GM19351 (cell line): ENCODE measurements around the gene KCNH1.

Source experiments
- ATAC-seq: cut with Tn5 transposase; IDR thresholded peaks from one replicate; pipeline ENCODE4 v1.9.1; 2021; ENCODE audit warnings: mild to moderate bottlenecking, moderate library complexity; ENCODE audit not compliant: unreplicated experiment

The KCNH1 gene

GRCh38 chr1:210920716-210921694 is 212.9 kb downstream of the KCNH1 start:
- ATAC-seq, result no peak

GRCh38 chr1:210920258-210920657 is 213.7 kb downstream of the KCNH1 start:
- no peak for ATAC-seq

GRCh38 chr1:210918893-210919292 is 215.1 kb downstream of the KCNH1 start:
- no peak for ATAC-seq

GRCh38 chr1:210917560-210918169 is 216.3 kb downstream of the KCNH1 start:
- no peak for ATAC-seq

- no peak for ATAC-seq
Measured at GRCh38 chr1:210916548-210916947, 217.4 kb downstream of the KCNH1 start.

- ATAC-seq, result no peak
Measured at GRCh38 chr1:210915890-210916507, 217.9 kb downstream of the KCNH1 start.

GRCh38 chr1:210912752-210913151 is 221.2 kb downstream of the KCNH1 start:
- ATAC-seq, result no peak

- no peak for ATAC-seq
Measured at GRCh38 chr1:210910020-210910575, 223.8 kb downstream of the KCNH1 start.

- ATAC-seq, result no peak
Measured at GRCh38 chr1:210908791-210909190, 225.2 kb downstream of the KCNH1 start.

- ATAC-seq, result no peak
Measured at GRCh38 chr1:210908257-210908656, 225.7 kb downstream of the KCNH1 start.

- no peak for ATAC-seq
Measured at GRCh38 chr1:210907251-210907805, 226.6 kb downstream of the KCNH1 start.

GRCh38 chr1:210905944-210906453 is 227.9 kb downstream of the KCNH1 start:
- ATAC-seq, result no peak

- ATAC-seq, result no peak
Measured at GRCh38 chr1:210905365-210905904, 228.5 kb downstream of the KCNH1 start.

GRCh38 chr1:210901981-210902770 is 231.8 kb downstream of the KCNH1 start:
- ATAC-seq, result no peak

- ATAC-seq, result no peak
Measured at GRCh38 chr1:210900820-210901219, 233.1 kb downstream of the KCNH1 start.

- ATAC-seq, result no peak
Measured at GRCh38 chr1:210900079-210900478, 233.9 kb downstream of the KCNH1 start.

GRCh38 chr1:210899676-210900075 is 234.3 kb downstream of the KCNH1 start:
- no peak for ATAC-seq

GRCh38 chr1:210898473-210898872 is 235.5 kb downstream of the KCNH1 start:
- no peak for ATAC-seq

- no peak for ATAC-seq
Measured at GRCh38 chr1:210883821-210884220, 250.1 kb downstream of the KCNH1 start.
